ENCODE measurements around the gene MYO16. TPM values are rescaled to one million over a fixed set of nuclear protein-coding genes. Genes with fewer than 3 reads are reported as not detected.

Gene MYO16
- total and polyA plus RNA-seq, 3 donors from 2014 or later: 3.1 to 4.0 (median 3.4) TPM

DNA sequence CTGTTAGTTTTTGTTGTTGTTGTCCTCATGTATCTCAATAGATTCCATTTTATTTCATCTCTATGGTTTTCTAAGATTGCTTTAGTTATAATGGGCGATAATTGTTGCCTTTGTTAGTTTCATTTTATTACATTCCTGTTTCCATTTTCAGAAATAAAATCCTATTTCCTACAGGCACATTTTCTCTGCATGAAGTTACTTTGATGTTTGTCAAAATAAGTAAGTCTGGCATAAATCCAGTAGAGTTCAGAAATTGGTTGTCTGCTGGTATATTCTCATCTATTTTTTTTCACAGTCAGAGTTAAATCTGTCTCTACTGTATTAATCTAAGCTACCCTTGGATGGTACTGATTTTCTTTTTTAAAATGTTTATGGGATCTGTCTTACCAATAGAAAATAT, 204.1 kb downstream of the MYO16 start:
- Histone ChIP-seq H3K4me3 (no peak overlapping the region), H3K9me3 (no peaks in the 10 kb centered on the region), H3K27ac (no peak overlapping the region), H3K4me1 (no peaks in the 10 kb centered on the region), H3K36me3 (ENCODE audit: low read depth, missing control alignments) (no peaks in the 10 kb centered on the region), H3K27me3 (no peaks in the 10 kb centered on the region)
- intact Hi-C loops (cut with DNase I; ENCODE audit: low total_unique reads): no loop called here
- TF ChIP-seq, protein P1, sequence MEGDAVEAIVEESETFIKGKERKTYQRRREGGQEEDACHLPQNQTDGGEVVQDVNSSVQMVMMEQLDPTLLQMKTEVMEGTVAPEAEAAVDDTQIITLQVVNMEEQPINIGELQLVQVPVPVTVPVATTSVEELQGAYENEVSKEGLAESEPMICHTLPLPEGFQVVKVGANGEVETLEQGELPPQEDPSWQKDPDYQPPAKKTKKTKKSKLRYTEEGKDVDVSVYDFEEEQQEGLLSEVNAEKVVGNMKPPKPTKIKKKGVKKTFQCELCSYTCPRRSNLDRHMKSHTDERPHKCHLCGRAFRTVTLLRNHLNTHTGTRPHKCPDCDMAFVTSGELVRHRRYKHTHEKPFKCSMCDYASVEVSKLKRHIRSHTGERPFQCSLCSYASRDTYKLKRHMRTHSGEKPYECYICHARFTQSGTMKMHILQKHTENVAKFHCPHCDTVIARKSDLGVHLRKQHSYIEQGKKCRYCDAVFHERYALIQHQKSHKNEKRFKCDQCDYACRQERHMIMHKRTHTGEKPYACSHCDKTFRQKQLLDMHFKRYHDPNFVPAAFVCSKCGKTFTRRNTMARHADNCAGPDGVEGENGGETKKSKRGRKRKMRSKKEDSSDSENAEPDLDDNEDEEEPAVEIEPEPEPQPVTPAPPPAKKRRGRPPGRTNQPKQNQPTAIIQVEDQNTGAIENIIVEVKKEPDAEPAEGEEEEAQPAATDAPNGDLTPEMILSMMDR (IDR thresholded peaks at IDR 0.05): no peak
- no peak for TF ChIP-seq POLR2A (IDR thresholded peaks at IDR 0.05)
- no peak for DNase-seq
- WGBS, 2 donors: 75 to 94% methylated on average over 1 of the region's 1 CpG

DNA sequence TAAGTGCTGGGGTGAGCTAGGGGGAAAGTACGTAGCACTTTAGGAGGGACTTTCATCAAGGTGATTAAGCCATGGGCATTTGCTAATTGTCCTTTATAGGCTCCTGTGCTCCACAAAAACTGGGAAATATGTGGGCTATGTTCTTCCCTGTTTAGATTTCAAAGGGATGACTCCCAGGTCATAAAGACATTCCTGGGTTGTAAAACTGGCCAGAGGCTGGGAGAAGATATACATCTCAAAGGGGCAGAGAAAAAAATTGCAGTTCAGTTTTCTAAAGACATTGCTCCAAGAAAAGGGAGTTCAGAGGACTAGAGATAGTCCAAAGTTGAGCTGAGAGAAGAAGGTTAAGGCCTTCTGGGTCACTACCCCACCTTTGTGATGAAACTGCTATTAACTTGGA, 204.8 kb downstream of the MYO16 start:
- 87 to 89% methylated on average over 1 of the region's 1 CpG for WGBS, 2 donors
- TF ChIP-seq, protein P1 (IDR thresholded peaks at IDR 0.05): no peak
- TF ChIP-seq POLR2A (IDR thresholded peaks at IDR 0.05): no peak

DNA sequence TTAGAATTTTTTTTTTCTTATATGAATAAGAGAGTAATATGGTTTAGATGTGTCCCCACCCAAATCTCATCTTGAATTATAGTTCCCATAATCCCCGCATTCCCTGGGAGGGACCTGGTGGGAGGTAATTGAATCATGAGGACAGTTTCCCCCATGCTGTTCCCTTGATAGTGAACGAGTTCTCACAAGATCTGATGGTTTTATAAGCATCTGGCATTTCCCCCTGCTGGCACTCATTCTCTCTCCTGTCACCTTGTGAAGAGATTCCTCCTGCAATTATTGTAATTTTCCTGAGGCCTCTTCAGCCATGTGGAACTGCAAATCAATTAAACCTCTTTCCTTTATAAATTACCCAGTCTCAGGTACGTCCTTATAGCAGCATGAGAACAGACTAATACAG, 205.7 kb downstream of the MYO16 start:
- H3K27me3 ChIP-seq: no peaks in the 10 kb centered on the region

More for the DNA sequence above, 204.8 kb downstream of the MYO16 start:
- Histone ChIP-seq H3K4me3 (no peak overlapping the region), H3K27me3 (no peaks in the 10 kb centered on the region), H3K27ac (no peak overlapping the region), H3K4me1 (no peaks in the 10 kb centered on the region), H3K36me3 (ENCODE audit: low read depth, missing control alignments) (no peaks in the 10 kb centered on the region), H3K9me3 (no peaks in the 10 kb centered on the region)
- intact Hi-C loops (cut with DNase I; ENCODE audit: low total_unique reads): no loop called here
- DNase-seq: no peak

DNA sequence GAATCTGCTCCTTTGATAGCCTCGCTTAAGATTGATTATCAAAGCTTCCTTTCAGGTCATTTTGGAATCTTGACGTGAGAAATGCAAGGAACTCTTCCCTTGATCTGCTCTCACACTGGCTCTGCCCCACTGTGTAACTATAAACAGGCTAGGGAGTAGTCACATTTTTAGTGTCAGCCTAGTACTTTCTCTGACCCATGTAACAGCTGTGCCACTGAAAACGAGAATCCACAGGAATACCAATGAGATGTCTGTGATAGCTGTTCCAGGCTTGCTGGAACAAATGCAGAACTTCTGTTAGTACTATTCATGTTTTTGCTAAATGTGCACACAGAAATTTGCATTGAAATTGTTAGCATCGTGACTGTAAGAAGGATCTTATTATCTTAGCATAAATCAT, 221.3 kb downstream of the MYO16 start:
- no peak overlapping the region for H3K4me3 ChIP-seq
- H3K9me3 ChIP-seq: no peaks in the 10 kb centered on the region
- DNase-seq: no peak
- H3K4me1 ChIP-seq: no peaks in the 10 kb centered on the region
- TF ChIP-seq POLR2A (IDR thresholded peaks at IDR 0.05): no peak
- TF ChIP-seq, protein P1 (IDR thresholded peaks at IDR 0.05): no peak
- no peaks in the 10 kb centered on the region for H3K36me3 ChIP-seq (ENCODE audit: low read depth, missing control alignments)
- 50 to 66% methylated on average over 4 of the region's 4 CpGs for WGBS, 2 donors
- H3K27me3 ChIP-seq: no peaks in the 10 kb centered on the region
- intact Hi-C loops (cut with DNase I; ENCODE audit: low total_unique reads): no loop called here
- H3K27ac ChIP-seq: no peak overlapping the region

More for the DNA sequence above, 205.7 kb downstream of the MYO16 start:
- H3K36me3 ChIP-seq (ENCODE audit: low read depth, missing control alignments): no peaks in the 10 kb centered on the region
- no peaks in the 10 kb centered on the region for H3K4me1 ChIP-seq
- intact Hi-C loops (cut with DNase I; ENCODE audit: low total_unique reads): no loop called here
- 54 to 63% methylated on average over 3 of the region's 3 CpGs for WGBS, 2 donors
- no peak for TF ChIP-seq POLR2A (IDR thresholded peaks at IDR 0.05)
- TF ChIP-seq, protein P1 (IDR thresholded peaks at IDR 0.05): no peak
- no peak for DNase-seq
- H3K9me3 ChIP-seq: no peaks in the 10 kb centered on the region
- H3K27ac ChIP-seq: no peak overlapping the region
- no peak overlapping the region for H3K4me3 ChIP-seq

DNA sequence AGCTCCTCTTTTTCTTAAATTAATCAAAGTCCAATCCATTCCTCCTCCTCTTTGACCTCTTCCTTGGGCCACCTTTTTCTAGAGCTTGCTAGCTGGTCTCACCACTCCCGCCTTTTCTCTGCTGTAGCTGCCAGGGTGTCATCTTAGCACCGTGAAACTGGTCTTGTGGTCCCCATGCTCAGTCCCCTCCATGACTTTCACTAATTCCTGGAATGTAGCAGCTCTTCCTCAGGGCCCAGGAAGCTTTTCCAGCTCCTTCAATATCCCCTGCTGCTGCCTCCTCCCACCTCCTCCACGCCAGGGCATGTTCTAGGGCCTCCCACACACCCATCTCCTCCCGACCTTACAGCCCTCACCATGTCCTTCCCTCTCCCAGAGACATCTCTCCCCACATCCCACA, 222.2 kb downstream of the MYO16 start:
- Histone ChIP-seq H3K36me3 (ENCODE audit: low read depth, missing control alignments) (no peaks in the 10 kb centered on the region), H3K4me3 (no peak overlapping the region), H3K9me3 (no peaks in the 10 kb centered on the region), H3K4me1 (no peaks in the 10 kb centered on the region), H3K27ac (no peak overlapping the region), H3K27me3 (no peaks in the 10 kb centered on the region)
- 52 to 55% methylated on average over 4 of the region's 4 CpGs for WGBS, 2 donors
- TF ChIP-seq, protein P1 (IDR thresholded peaks at IDR 0.05): no peak
- TF ChIP-seq POLR2A (IDR thresholded peaks at IDR 0.05): no peak
- DNase-seq: no peak
- intact Hi-C loops (cut with DNase I; ENCODE audit: low total_unique reads): no loop called here
